Measurements from ENCODE around the gene RINL.

GRCh38 chr19:38911388-38912001 is 33.4 kb upstream of the RINL start:
- TF ChIP-seq CTCF (IDR thresholded peaks at IDR 0.05), result no peak
- no peak for TF ChIP-seq POLR2A (IDR thresholded peaks at IDR 0.05)

All from ovary (tissue), 3 donors.